HG03521 (cell line): ENCODE measurements around the gene ZNF536.

Source experiments
- ATAC-seq: cut with Tn5 transposase; IDR thresholded peaks from one replicate; pipeline ENCODE4 v1.9.1; 2021; ENCODE audit warnings: mild to moderate bottlenecking, moderate library complexity; ENCODE audit not compliant: unreplicated experiment

The ZNF536 gene

GRCh38 chr19:30371960-30372824 lies at the start of gene ZNF536:
TSS of gene ZNF536 (plus strand) at chr19:30372384. CDS start at chr19:30443563, 71,179 bp downstream.
- ATAC-seq: no peak

GRCh38 chr19:30322641-30323320 lies 49.4 kb upstream of the ZNF536 start:
- no peak for ATAC-seq

GRCh38 chr19:30323904-30324303 lies 48.3 kb upstream of the ZNF536 start:
- no peak for ATAC-seq

- ATAC-seq: no peak
Measured at GRCh38 chr19:30324982-30325381, 47.2 kb upstream of the ZNF536 start.

- ATAC-seq: no peak
Measured at GRCh38 chr19:30325676-30326392, 46.4 kb upstream of the ZNF536 start.

- ATAC-seq: no peak
Measured at GRCh38 chr19:30326393-30326710, 45.8 kb upstream of the ZNF536 start.

- no peak for ATAC-seq
Measured at GRCh38 chr19:30327331-30327730, 44.9 kb upstream of the ZNF536 start.

- ATAC-seq: no peak
Measured at GRCh38 chr19:30328096-30328495, 44.1 kb upstream of the ZNF536 start.

GRCh38 chr19:30330266-30330665 lies 41.9 kb upstream of the ZNF536 start:
- ATAC-seq: no peak

- no peak for ATAC-seq
Measured at GRCh38 chr19:30332445-30333234, 39.5 kb upstream of the ZNF536 start.

GRCh38 chr19:30333291-30334065 lies 38.7 kb upstream of the ZNF536 start:
- no peak for ATAC-seq

GRCh38 chr19:30334841-30335240 lies 37.3 kb upstream of the ZNF536 start:
- ATAC-seq: no peak

- no peak for ATAC-seq
Measured at GRCh38 chr19:30335306-30335886, 36.8 kb upstream of the ZNF536 start.

GRCh38 chr19:30336290-30336689 lies 35.9 kb upstream of the ZNF536 start:
- ATAC-seq: no peak

- no peak for ATAC-seq
Measured at GRCh38 chr19:30338041-30338456, 34.1 kb upstream of the ZNF536 start.

- ATAC-seq: no peak
Measured at GRCh38 chr19:30338878-30339623, 33.1 kb upstream of the ZNF536 start.

- no peak for ATAC-seq
Measured at GRCh38 chr19:30339624-30340525, 32.3 kb upstream of the ZNF536 start.
